DND-41 (cell line): Measurements from ENCODE around the gene TSPYL2.
A peak's percentile ranks its signal among the peaks of the same experiment; 100 is the strongest.

Experiments
- ATAC-seq: fragments of 200-7000 bp; cut with Tn5 transposase; 3 replicates; pipeline ENCODE4 v1.9.1; 2021; ENCODE audit warnings: low read depth; ENCODE audit not compliant: insufficient read depth
- DNase-seq: peaks from one replicate; pipeline ENCODE4 v3.0.0-alpha.2; 2020
- H2AFZ ChIP-seq: 2 replicates; pipeline ENCODE4 v1.6.0; 2012; ENCODE audit warnings: low read depth, low read length
- H3K27ac ChIP-seq: 2 replicates; pipeline ENCODE4 v1.5.1; 2012; ENCODE audit warnings: low read length, inconsistent platforms
- H3K27me3 ChIP-seq: fragments of 200-600 bp; sonication (generic); 2 replicates; pipeline ENCODE4 v1.6.0; 2012; ENCODE audit warnings: low read length, mild to moderate bottlenecking, inconsistent platforms; ENCODE audit not compliant: insufficient read depth, poor library complexity
- H3K36me3 ChIP-seq: 2 replicates; pipeline ENCODE4 v1.5.1; 2012; ENCODE audit warnings: low read length, inconsistent platforms; ENCODE audit not compliant: insufficient read depth
- H3K4me1 ChIP-seq: 2 replicates; pipeline ENCODE4 v1.5.1; 2012; ENCODE audit warnings: mild to moderate bottlenecking, low read length; ENCODE audit not compliant: insufficient read depth
- H3K4me2 ChIP-seq: 2 replicates; pipeline ENCODE4 v1.6.0; 2012; ENCODE audit warnings: mild to moderate bottlenecking, moderate library complexity, low read length, inconsistent platforms; ENCODE audit not compliant: insufficient read depth
- H3K4me3 ChIP-seq, 2 experiments: fragments of 200-600 bp in 1 of 2; shearing (Covaris generic) in 1 of 2; 2 replicates each; pipeline ENCODE4 v1.5.1; 2012 to 2016; ENCODE audit warnings: inconsistent platforms in 2 of 2, low read length in 2 of 2, mild to moderate bottlenecking in 2 of 2, low read depth in 1 of 2, moderate library complexity in 1 of 2
- H3K79me2 ChIP-seq: 2 replicates; pipeline ENCODE4 v1.6.0; 2012; ENCODE audit warnings: low read length, inconsistent platforms; ENCODE audit not compliant: insufficient read depth
- H3K9ac ChIP-seq: 2 replicates; pipeline ENCODE4 v1.6.0; 2012; ENCODE audit warnings: low read depth, mild to moderate bottlenecking, inconsistent platforms, low read length, moderate library complexity
- H3K9me3 ChIP-seq: 2 replicates; pipeline ENCODE4 v1.5.1; 2012; ENCODE audit warnings: low read length, moderate library complexity, mild to moderate bottlenecking, inconsistent platforms; ENCODE audit not compliant: insufficient read depth, severe bottlenecking
- H4K20me1 ChIP-seq: 2 replicates; pipeline ENCODE4 v1.6.0; 2012; ENCODE audit warnings: low read length; ENCODE audit not compliant: insufficient read depth
- CTCF ChIP-seq: IDR thresholded peaks from 2 replicates; pipeline ENCODE4 v1.5.1; 2012; ENCODE audit warnings: borderline replicate concordance, low read length, moderate library complexity, mild to moderate bottlenecking; ENCODE audit not compliant: poor library complexity, severe bottlenecking; ENCODE audit errors: extremely low read depth
- EZH2 ChIP-seq: IDR thresholded peaks from 3 replicates; pipeline ENCODE4 v1.6.1; 2012; ENCODE audit warnings: borderline replicate concordance, low read depth, mild to moderate bottlenecking, moderate library complexity, low read length, inconsistent platforms; ENCODE audit not compliant: severe bottlenecking

TSPYL2 gene

DNA sequence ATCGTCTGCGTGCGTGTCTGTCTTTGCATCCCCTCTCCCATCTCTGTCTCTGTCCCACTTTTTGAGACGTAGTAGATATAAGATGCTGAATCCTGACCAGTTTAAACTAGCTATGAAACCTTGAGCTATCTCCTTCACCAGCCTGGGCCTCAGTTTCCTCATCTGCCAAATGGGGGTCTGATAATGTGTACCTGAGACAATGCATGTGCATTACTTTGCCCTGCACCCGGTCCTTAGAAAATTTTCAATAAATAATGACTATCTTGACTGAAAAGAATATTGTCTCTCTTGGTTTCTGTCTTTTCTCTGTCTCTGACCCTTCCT is 12.4 kb downstream of the TSPYL2 start:
- no peaks in the 10 kb centered on the region for H4K20me1 ChIP-seq
- ATAC-seq, result no peak
- H3K79me2 ChIP-seq, result peaks cover 24% of the 10 kb centered on the region
- DNase-seq, result no peak
- peak overlapping the region; percentile 65 for H3K9ac ChIP-seq
- H3K36me3 ChIP-seq, result peaks cover 11% of the 10 kb centered on the region; the same call in 1 of the 2 replicates
- peak overlapping the region; percentile 49 to 78; a peak in 3 of 4 replicates for H3K4me3 ChIP-seq
- H3K9me3 ChIP-seq, result no peaks in the 10 kb centered on the region
- H2AFZ ChIP-seq, result peak overlapping the region; percentile 67
- TF ChIP-seq CTCF, result no peak
- no peak for TF ChIP-seq EZH2
- peak overlapping the region; percentile 88 for H3K4me2 ChIP-seq
- H3K27ac ChIP-seq, result peak overlapping the region; percentile 79
- no peaks in the 10 kb centered on the region for H3K27me3 ChIP-seq
- H3K4me1 ChIP-seq, result peaks cover 27% of the 10 kb centered on the region

DNA sequence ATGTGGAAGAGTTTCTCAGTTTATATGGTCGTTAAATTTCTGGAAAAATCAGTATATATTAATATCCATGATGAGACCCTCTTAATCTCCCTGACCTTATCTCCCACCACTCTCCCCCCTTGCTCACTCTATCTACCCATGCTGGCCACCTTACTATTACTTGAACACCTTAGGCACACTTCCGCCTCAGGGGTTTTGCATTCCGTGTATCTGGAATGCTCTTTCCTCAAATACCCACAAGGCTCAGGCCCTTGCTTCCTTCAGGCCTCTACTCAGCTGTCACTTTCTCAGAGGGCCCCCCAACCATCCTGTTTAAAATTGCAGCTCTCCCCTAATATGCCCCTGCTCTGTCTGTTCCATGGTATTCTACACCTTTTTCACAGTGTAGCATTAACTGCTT is 13.6 kb downstream of the TSPYL2 start:
- Histone ChIP-seq H3K27ac (no peak overlapping the region), H2AFZ (no peak overlapping the region), H3K4me2 (peak overlapping the region; percentile 88), H3K36me3 (peaks cover 14% of the 10 kb centered on the region; the same call in 1 of the 2 replicates), H4K20me1 (no peaks in the 10 kb centered on the region), H3K4me1 (peaks cover 27% of the 10 kb centered on the region), H3K27me3 (no peaks in the 10 kb centered on the region), H3K4me3 (no peak overlapping the region), H3K9me3 (no peaks in the 10 kb centered on the region), H3K79me2 (peaks cover 24% of the 10 kb centered on the region), H3K9ac (no peak overlapping the region)
- ATAC-seq, result no peak
- no peak for TF ChIP-seq EZH2
- no peak for TF ChIP-seq CTCF
- DNase-seq, result no peak

DNA sequence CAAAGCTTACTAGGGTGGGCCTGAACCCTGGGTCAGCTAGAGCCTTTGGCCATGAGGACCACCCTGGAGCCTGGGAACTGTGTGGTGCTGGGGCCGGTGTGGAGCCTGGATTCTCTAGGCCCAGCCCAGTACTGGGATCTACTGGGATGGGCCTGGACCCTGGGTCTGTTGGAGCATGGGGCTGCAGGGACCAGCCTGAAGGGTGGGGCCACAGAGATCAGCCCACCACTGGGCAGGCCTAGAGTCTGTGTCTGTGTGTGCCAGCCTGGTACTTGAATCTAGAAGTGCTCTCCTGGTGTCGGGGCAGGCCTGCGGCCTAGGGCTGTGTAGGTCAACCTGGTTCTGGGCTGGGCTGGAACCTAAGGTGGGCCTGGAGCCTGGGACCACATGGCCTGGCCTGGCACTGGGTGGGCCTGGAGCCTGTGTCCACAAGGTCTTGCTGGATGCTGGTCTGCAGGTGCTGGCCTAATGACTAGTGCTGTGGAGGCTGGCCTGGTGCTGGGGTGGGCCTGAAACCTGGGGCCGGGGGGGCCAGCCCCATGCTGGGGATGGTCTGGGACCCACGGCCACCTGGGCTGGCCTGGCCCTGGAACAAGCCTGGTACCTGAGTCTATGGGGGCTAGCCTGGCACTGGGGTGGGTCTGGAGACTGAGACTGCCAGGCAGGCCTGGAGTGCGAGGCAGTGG is 32.8 kb downstream of the TSPYL2 start:
- no peak for TF ChIP-seq CTCF
- TF ChIP-seq EZH2, result no peak
- Histone ChIP-seq H3K9me3 (no peaks in the 10 kb centered on the region), H3K36me3 (peaks cover 11% of the 10 kb centered on the region), H3K27ac (no peak overlapping the region; the same call in 1 of the 2 replicates), H4K20me1 (0 out of 2 replicates have a peak, but pooled peaks cover 7% of the 10 kb centered on the region), H3K9ac (no peak overlapping the region), H3K79me2 (peaks cover 26% of the 10 kb centered on the region; the same call in 1 of the 2 replicates), H3K27me3 (no peaks in the 10 kb centered on the region), H3K4me3 (no peak overlapping the region), H2AFZ (no peak overlapping the region), H3K4me2 (no peak overlapping the region), H3K4me1 (no peaks in the 10 kb centered on the region)
- ATAC-seq (no peak), DNase-seq (no peak)
